ENCODE measurements around the gene CD46.

CD46 gene

GRCh38 chr1:207814469-207814868, 62.6 kb downstream of the CD46 start:
- no peak for DNase-seq (ENCODE audit: low spot score)

GRCh38 chr1:207815466-207815865, 63.6 kb downstream of the CD46 start:
- DNase-seq (ENCODE audit: low spot score) = no peak

GRCh38 chr1:207815913-207816291, 64.0 kb downstream of the CD46 start:
- peak; percentile 24 for DNase-seq (ENCODE audit: low spot score)

GRCh38 chr1:207817166-207817565, 65.3 kb downstream of the CD46 start:
- DNase-seq (ENCODE audit: low spot score) = no peak

- no peak for DNase-seq (ENCODE audit: low spot score)
These were observed 66.2 kb downstream of the CD46 start for GRCh38 chr1:207817778-207818751.

- DNase-seq (ENCODE audit: low spot score) = no peak
These were observed 67.2 kb downstream of the CD46 start for GRCh38 chr1:207818971-207819451.

GRCh38 chr1:207820568-207821463, 69.0 kb downstream of the CD46 start:
- DNase-seq (ENCODE audit: low spot score) = no peak

- no peak for DNase-seq (ENCODE audit: low spot score)
These were observed 69.7 kb downstream of the CD46 start for GRCh38 chr1:207821464-207822045.

GRCh38 chr1:207822124-207822601, 70.3 kb downstream of the CD46 start:
- DNase-seq (ENCODE audit: low spot score) = no peak

- DNase-seq (ENCODE audit: low spot score) = peak; percentile 81
These were observed 71.0 kb downstream of the CD46 start for GRCh38 chr1:207822602-207823451.

- no peak for DNase-seq (ENCODE audit: low spot score)
These were observed 71.7 kb downstream of the CD46 start for GRCh38 chr1:207823531-207823879.

GRCh38 chr1:207823880-207824566, 72.2 kb downstream of the CD46 start:
- DNase-seq (ENCODE audit: low spot score) = peak; percentile 88

GRCh38 chr1:207824691-207825408, 73.0 kb downstream of the CD46 start:
- no peak for DNase-seq (ENCODE audit: low spot score)

GRCh38 chr1:207825409-207825695, 73.5 kb downstream of the CD46 start:
- DNase-seq (ENCODE audit: low spot score) = no peak

- DNase-seq (ENCODE audit: low spot score) = peak; percentile 85
These were observed 74.1 kb downstream of the CD46 start for GRCh38 chr1:207825719-207826556.

GRCh38 chr1:207826557-207827487, 75.0 kb downstream of the CD46 start:
- DNase-seq (ENCODE audit: low spot score) = no peak

GRCh38 chr1:207827488-207827830, 75.6 kb downstream of the CD46 start:
- no peak for DNase-seq (ENCODE audit: low spot score)

GRCh38 chr1:207828046-207828445, 76.2 kb downstream of the CD46 start:
- no peak for DNase-seq (ENCODE audit: low spot score)
